HG03442 (cell line): ENCODE results near the gene ZNF334.

Source experiments
- ATAC-seq: cut with Tn5 transposase; IDR thresholded peaks from one replicate; pipeline ENCODE4 v1.9.1; 2021; ENCODE audit warnings: mild to moderate bottlenecking, moderate library complexity; ENCODE audit not compliant: unreplicated experiment

ZNF334 gene

GRCh38 chr20:46512943-46513844 lies at the start of gene ZNF334:
TSS of gene ZNF334 (minus strand) at chr20:46513559. CDS start at chr20:46512102, 1,457 bp downstream.
- ATAC-seq = no peak

- ATAC-seq = peak; percentile 50
These were observed 49.2 kb upstream of the ZNF334 start for GRCh38 chr20:46562373-46563169.

- no peak for ATAC-seq
These were observed 48.6 kb upstream of the ZNF334 start for GRCh38 chr20:46562009-46562372.

DNA sequence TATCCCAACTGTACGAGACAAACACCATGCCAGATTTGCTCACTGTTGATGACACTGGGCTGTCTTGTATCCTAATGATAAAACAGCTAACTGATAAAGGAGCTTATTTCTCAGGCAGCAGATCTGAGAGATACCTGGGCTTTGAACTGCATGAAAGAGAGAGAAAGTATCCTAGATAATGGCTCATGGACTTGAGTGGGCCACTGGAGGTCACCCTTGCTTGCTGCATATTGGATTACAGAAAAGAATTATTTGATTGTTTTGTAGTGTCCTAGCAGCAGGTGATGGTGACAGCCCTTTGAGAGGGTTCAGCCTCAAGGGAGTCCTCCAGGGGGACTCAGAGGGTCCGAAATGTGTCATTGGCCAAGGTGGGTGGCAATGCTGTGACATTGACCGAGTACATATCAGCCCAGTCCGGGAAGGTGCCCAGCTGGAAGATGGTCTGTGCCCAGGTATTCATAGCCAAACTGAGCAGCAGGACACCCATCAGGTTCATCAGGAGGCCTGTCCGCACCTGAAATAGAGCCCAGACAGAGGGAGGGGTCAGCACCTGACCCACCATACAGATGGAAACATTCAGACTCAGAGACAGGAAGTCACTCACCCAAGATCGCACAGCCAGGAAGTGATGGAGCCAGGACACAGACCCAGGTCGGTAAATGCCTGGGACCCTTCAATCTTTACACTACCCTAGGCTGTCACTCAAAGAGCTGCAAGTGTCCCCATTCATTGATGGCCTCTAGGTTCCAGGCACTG lies 46.5 kb upstream of the ZNF334 start:
- no peak for ATAC-seq

- no peak for ATAC-seq
These were observed 45.6 kb upstream of the ZNF334 start for GRCh38 chr20:46559001-46559400.

GRCh38 chr20:46558511-46558959 lies 45.2 kb upstream of the ZNF334 start:
- no peak for ATAC-seq

DNA sequence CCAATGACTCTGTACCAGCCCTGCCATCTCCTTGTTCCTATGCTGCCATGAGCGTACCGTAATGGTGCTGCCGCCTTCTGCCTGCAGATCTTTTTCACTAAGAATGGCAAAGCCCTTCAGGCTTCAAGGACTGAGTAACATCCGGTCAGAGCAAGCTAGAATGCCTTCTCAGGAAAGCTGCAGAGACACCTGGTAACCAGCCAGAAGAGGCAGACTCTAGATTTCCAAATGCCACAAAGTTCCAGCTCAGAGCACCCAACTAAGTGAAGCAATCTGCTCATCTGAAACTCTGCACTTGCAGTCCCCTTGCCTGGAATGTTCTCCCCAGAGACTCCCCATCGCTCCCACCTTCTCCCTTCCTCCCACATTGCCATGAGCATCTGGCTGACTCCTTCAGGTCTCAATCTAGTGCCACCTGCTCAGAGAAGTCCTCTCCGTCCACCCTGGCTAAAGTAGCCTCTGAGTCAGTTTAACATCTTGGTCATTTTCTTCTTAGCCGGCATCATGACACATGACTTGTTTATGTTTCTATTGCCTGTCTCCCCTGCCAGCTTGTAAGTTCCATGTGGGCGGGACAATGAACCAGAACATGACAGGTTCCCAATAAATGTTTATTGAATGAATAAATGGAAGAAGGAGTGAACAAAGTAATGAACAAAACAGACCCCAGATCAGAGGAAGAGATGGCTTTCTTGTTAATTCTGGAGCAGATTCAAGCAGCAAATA lies 44.0 kb upstream of the ZNF334 start:
- no peak for ATAC-seq

DNA sequence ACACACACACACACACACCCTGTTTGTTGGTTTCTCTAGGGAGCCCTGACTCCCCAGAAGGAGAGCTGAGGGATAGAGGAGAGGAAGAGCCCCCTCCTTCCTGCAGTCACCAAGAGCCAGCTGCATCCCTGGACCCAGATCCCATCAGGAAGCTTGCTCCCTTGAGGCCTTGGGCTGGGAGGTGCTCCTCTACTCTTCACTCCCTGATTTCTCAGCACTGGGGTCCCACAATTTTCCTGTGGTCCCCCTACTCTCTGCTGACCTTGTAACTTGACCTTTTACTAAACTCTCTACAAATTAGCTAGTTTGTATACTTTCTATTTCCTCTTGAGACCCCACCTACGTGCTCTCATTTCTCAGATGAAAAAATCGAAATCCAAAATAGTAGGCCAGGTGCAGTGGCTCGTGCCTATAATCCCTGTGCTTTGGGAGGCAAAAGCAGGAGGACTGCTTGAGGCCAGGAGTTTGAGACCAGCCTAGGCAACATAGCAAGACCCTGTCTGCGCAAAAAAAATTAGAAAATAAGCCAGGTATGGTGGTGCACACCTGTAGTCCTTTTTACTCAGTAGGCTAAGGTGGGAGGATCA lies 42.1 kb upstream of the ZNF334 start:
- ATAC-seq = no peak

DNA sequence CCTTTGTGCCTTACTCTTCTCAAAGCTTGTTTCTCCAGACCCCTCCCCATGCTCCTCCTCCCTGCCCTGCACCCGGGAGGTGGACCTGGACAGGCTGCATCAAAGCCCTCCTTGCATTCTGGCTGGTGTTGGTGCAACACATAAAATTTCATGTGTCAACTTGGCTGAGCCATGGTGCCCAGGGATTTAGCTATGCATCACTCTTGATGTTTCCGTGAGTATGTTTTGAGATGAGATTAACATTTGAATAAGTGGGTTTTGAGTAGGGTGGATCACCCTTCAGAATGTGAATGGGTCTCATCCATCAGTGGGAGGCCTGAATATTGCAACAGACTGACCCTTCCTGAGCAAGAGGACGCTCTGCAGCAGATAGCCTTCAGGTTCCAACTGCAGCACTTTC lies 41.5 kb upstream of the ZNF334 start:
- no peak for ATAC-seq

DNA sequence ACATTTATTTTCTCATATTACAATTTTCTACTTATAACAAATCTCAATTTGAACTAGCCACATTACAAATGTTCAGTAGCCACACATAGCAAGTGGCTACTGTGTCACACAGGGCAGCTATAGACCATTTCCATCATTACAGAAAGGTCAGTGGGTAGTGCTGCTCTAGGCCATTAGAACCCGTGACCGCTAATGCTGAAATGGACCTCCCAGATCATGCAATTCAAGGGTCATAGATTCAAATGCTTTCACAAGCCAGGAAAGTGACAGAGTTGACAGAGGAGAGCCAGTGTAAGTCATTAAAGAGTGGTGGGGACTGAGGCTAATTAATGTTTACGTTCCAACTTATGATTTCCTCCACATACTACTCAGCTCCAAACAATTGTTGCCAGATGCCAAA lies 40.6 kb upstream of the ZNF334 start:
- ATAC-seq = no peak

GRCh38 chr20:46552460-46553420 lies 39.4 kb upstream of the ZNF334 start:
- peak; percentile 74 for ATAC-seq

GRCh38 chr20:46551522-46552381 lies 38.4 kb upstream of the ZNF334 start:
- no peak for ATAC-seq

DNA sequence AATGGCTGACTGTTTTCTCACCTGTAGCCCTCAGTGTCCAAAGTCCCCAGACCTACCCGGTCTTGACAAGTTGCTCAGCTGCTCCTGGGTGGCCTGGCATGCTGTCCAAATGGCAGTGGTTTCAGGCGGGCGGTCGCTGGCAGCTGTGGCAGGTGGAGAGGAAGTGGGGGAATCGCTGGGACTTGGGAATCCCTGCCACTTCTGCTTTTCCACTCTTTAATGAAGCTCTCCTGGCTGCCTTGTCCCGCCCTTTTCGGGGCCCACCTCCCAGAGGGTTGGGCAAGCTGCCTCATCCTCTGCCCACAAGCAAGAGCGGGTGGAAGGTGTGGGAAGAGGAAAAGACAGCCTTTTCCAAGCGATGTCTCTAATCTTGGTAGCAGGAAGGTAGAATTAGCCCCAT lies 37.1 kb upstream of the ZNF334 start, which contains the start of gene OCSTAMP:
OCSTAMP (minus strand) TSS at position 194 of the 400 bp plus-strand sequence; CDS start at position 100, 94 bp downstream.
- no peak for ATAC-seq

DNA sequence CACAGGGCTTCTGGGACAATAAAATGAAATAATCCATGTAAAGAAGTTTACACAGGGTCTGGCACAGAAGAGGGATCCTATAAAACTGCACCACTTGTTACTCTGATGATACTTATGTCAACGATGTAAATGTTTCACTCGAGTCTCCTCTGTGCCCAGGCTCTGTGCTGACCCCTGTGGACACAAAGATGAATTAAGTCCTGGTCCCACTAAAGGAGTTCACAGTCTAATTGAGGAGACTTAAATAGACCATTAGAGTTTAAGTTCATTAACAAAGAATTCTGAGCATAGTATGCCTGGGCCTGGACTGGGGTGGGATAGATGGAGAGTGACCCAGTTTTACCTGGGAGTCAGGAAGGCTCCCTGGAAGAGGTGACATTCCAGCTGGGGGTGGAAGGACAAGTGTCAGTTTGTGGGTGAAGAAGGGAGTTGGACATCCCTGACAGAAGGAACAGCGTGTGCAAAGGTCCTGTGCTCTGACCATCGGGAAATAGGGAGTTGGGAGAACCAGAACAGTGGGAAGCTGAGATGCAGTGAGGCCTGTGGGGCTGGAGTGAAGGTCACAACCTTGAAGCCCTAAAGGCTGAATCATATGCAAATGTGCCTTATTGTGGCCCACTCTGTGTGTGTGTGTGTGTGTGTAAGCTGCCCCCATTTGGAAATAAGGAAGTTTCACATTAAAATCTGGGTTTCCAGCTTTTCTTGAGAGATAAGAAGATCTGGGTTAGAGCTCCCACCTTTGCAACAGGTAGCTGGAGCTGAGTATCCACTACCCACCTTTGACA lies 36.0 kb upstream of the ZNF334 start:
- no peak for ATAC-seq

- ATAC-seq = no peak
These were observed 35.3 kb upstream of the ZNF334 start for GRCh38 chr20:46548688-46549087.

GRCh38 chr20:46547995-46548394 lies 34.6 kb upstream of the ZNF334 start:
- no peak for ATAC-seq

GRCh38 chr20:46546936-46547335 lies 33.6 kb upstream of the ZNF334 start:
- no peak for ATAC-seq
